Measurements from ENCODE around the gene SHD. TPM values are rescaled to one million over a fixed set of nuclear protein-coding genes. Genes with fewer than 3 reads are reported as not detected.
"Not testable (repeated sequence)": the region's sequence is repeated elsewhere in the genome, so short reads cannot be mapped to it uniquely, and the experiment has no call there.

The SHD gene
- total and polyA plus RNA-seq, 3 donors from 2014 or later, result 0.16 to 1.8 (median 0.79) TPM

- H3K4me3 ChIP-seq, result peak overlapping the region; percentile 46 to 55
- no peak overlapping the region for H3K27ac ChIP-seq
- intact Hi-C loops (cut with DNase I; ENCODE audit: low total_unique reads), result no loop called here
- no peak for TF ChIP-seq CTCF (IDR thresholded peaks at IDR 0.05)
- TF ChIP-seq POLR2A (IDR thresholded peaks at IDR 0.05), result no peak
- peak; percentile 89 for DNase-seq
- no peaks in the 10 kb centered on the region for H3K27me3 ChIP-seq
- WGBS, 2 donors, result 0 to 2% methylated on average over 33 to 49 of the region's 49 CpGs
- peaks cover 4% of the 10 kb centered on the region for H3K4me1 ChIP-seq
- H3K9me3 ChIP-seq, result no peaks in the 10 kb centered on the region
- H3K36me3 ChIP-seq (ENCODE audit: low read depth, missing control alignments), result no peaks in the 10 kb centered on the region
These were observed 49.4 kb downstream of the SHD start for GRCh38 chr19:4328243-4328990.

GRCh38 chr19:4328991-4329681 lies 50.1 kb downstream of the SHD start:
- intact Hi-C loops (cut with DNase I; ENCODE audit: low total_unique reads); DNase-seq: not testable (repeated sequence)

GRCh38 chr19:4329858-4330257 lies 50.8 kb downstream of the SHD start:
- no peak for DNase-seq
- Histone ChIP-seq H3K4me3 (no peak overlapping the region), H3K4me1 (peaks cover 4% of the 10 kb centered on the region), H3K27me3 (no peaks in the 10 kb centered on the region), H3K9me3 (no peaks in the 10 kb centered on the region), H3K36me3 (ENCODE audit: low read depth, missing control alignments) (no peaks in the 10 kb centered on the region), H3K27ac (no peak overlapping the region)
- TF ChIP-seq CTCF (IDR thresholded peaks at IDR 0.05), result no peak
- TF ChIP-seq POLR2A (IDR thresholded peaks at IDR 0.05), result no peak
- 83 to 88% methylated on average over 13 to 19 of the region's 19 CpGs for WGBS, 2 donors
- intact Hi-C loops (cut with DNase I; ENCODE audit: low total_unique reads), result no loop called here

More at GRCh38 chr19:4328991-4329681, 50.1 kb downstream of the SHD start:
- not testable (repeated sequence) for H3K27me3 ChIP-seq; H3K27ac ChIP-seq; H3K36me3 ChIP-seq (ENCODE audit: low read depth, missing control alignments); H3K4me1 ChIP-seq; H3K9me3 ChIP-seq
- 30 to 58% methylated on average over 33 to 35 of the region's 35 CpGs for WGBS, 2 donors
- H3K4me3 ChIP-seq, result peak overlapping the region; percentile 35 to 55

GRCh38 chr19:4334929-4335570 lies 56.0 kb downstream of the SHD start:
- 93 to 95% methylated on average over 7 of the region's 7 CpGs for WGBS, 2 donors
- Histone ChIP-seq H3K27me3 (no peaks in the 10 kb centered on the region), H3K9me3 (no peaks in the 10 kb centered on the region), H3K4me1 (peaks cover 7% of the 10 kb centered on the region), H3K4me3 (no peak overlapping the region), H3K27ac (no peak overlapping the region), H3K36me3 (ENCODE audit: low read depth, missing control alignments) (no peaks in the 10 kb centered on the region)
- intact Hi-C loops (cut with DNase I; ENCODE audit: low total_unique reads), result no loop called here
- no peak for TF ChIP-seq POLR2A (IDR thresholded peaks at IDR 0.05)
- no peak for TF ChIP-seq CTCF (IDR thresholded peaks at IDR 0.05)
- DNase-seq, result no peak

GRCh38 chr19:4337906-4338440 lies 58.9 kb downstream of the SHD start:
- 29 to 47% methylated on average over 14 of the region's 14 CpGs for whole genome bisulfite sequencing, 2 donors
- H3K27ac ChIP-seq, result peak overlapping the region; percentile 45 to 48
- no peaks in the 10 kb centered on the region for H3K36me3 ChIP-seq (ENCODE audit: low read depth, missing control alignments)
- no peak for DNase-seq
- H3K27me3 ChIP-seq, result no peaks in the 10 kb centered on the region
- intact Hi-C loops (cut with DNase I; ENCODE audit: low total_unique reads), result no loop called here
- H3K4me3 ChIP-seq, result peak overlapping the region; percentile 32 to 43
- H3K4me1 ChIP-seq, result peaks cover 7% of the 10 kb centered on the region
- no peaks in the 10 kb centered on the region for H3K9me3 ChIP-seq
- TF ChIP-seq CTCF (IDR thresholded peaks at IDR 0.05), result no peak
- TF ChIP-seq POLR2A (IDR thresholded peaks at IDR 0.05), result no peak

Measured in testis (tissue), 3 donors.